ENCODE results near the gene HBEGF. TPM values are rescaled to one million over a fixed set of nuclear protein-coding genes. Genes with fewer than 3 reads are reported as not detected.

Gene HBEGF
- total and polyA plus RNA-seq, 10 of the 15 experiments (the other 5 are each of a cell fraction or from before 2014, with no cell fraction given) = 0.87 to 3.1 (median 2.1) TPM

DNA sequence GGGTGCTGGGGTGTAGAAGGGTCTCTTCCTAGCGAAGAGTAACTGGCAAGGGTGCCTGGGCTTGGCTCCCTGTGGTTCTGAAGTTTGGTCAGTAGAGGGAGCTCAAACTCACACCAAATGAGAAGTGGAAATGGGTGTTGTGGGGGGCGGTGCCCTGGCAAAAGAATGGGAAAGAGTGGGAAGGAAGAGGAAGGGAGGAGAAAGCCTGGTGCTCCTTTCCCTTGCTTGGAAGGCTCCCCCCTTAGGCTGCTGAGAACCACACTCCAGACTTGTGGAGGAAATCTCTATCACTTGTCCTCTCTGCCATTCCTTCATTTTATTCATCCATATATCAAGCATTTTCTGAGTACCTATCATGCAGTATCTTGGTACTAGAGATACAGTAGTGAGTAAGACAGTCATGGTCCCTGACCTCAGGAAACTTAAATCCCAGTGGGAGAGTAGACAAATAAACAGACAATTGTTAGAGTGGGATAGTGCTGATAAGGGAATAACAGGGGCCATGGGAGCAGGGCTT, 26.6 kb upstream of the HBEGF start (continued):
- TF ChIP-seq IKZF1 (conservative IDR thresholded peaks at IDR 0.05) (peak; percentile 47; the same call in 1 of the 2 replicates), ZNF622 (IDR thresholded peaks at IDR 0.05) (no peak), IKZF2 (IDR thresholded peaks at IDR 0.05) (peak; percentile 42; a peak in 3 of 4 replicates), RCOR1 (conservative IDR thresholded peaks at IDR 0.05; ENCODE audit: low read depth, low read length) (no peak), ZSCAN29 (IDR thresholded peaks at IDR 0.05) (no peak), HDGF (IDR thresholded peaks at IDR 0.05) (no peak), RAD51 (IDR thresholded peaks at IDR 0.05) (no peak), ZNF217 (IDR thresholded peaks at IDR 0.05) (no peak), POLR2A (IDR thresholded peaks at IDR 0.05; ENCODE audit: low read depth, low read length) (no peak), MTA3 (IDR thresholded peaks at IDR 0.05; ENCODE audit: borderline replicate concordance, low read length) (no peak), SMARCA5 (IDR thresholded peaks at IDR 0.05) (no peak), ZZZ3 (IDR thresholded peaks at IDR 0.05; ENCODE audit: control insufficient read depth, insufficient read length, low read depth) (no peak), YY1 (IDR thresholded peaks at IDR 0.05; ENCODE audit: low read depth, low read length) (0 out of 2 replicates have a peak, but pooled peaks have one; percentile 36)
- TF ChIP-seq, protein P1, sequence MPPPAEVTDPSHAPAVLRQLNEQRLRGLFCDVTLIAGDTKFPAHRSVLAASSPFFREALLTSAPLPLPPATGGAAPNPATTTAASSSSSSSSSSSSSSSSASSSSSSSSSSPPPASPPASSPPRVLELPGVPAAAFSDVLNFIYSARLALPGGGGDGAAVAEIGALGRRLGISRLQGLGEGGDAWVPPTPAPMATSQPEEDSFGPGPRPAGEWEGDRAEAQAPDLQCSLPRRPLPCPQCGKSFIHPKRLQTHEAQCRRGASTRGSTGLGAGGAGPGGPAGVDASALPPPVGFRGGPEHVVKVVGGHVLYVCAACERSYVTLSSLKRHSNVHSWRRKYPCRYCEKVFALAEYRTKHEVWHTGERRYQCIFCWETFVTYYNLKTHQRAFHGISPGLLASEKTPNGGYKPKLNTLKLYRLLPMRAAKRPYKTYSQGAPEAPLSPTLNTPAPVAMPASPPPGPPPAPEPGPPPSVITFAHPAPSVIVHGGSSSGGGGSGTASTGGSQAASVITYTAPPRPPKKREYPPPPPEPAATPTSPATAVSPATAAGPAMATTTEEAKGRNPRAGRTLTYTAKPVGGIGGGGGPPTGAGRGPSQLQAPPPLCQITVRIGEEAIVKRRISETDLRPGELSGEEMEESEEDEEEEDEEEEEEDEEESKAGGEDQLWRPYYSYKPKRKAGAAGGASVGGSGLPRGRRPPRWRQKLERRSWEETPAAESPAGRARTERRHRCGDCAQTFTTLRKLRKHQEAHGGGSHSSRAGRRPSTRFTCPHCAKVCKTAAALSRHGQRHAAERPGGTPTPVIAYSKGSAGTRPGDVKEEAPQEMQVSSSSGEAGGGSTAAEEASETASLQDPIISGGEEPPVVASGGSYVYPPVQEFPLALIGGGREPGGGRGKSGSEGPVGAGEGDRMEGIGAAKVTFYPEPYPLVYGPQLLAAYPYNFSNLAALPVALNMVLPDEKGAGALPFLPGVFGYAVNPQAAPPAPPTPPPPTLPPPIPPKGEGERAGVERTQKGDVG (CRISPR knock-in tag; IDR thresholded peaks at IDR 0.05) = no peak
- TF ChIP-seq, protein P2, sequence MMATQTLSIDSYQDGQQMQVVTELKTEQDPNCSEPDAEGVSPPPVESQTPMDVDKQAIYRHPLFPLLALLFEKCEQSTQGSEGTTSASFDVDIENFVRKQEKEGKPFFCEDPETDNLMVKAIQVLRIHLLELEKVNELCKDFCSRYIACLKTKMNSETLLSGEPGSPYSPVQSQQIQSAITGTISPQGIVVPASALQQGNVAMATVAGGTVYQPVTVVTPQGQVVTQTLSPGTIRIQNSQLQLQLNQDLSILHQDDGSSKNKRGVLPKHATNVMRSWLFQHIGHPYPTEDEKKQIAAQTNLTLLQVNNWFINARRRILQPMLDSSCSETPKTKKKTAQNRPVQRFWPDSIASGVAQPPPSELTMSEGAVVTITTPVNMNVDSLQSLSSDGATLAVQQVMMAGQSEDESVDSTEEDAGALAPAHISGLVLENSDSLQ (IDR thresholded peaks at IDR 0.05) = no peak
- TF ChIP-seq, protein P3, sequence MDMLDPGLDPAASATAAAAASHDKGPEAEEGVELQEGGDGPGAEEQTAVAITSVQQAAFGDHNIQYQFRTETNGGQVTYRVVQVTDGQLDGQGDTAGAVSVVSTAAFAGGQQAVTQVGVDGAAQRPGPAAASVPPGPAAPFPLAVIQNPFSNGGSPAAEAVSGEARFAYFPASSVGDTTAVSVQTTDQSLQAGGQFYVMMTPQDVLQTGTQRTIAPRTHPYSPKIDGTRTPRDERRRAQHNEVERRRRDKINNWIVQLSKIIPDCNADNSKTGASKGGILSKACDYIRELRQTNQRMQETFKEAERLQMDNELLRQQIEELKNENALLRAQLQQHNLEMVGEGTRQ (IDR thresholded peaks at IDR 0.05; ENCODE audit: borderline replicate concordance, low read depth, low read length) = no peak
- TF ChIP-seq, protein P4, sequence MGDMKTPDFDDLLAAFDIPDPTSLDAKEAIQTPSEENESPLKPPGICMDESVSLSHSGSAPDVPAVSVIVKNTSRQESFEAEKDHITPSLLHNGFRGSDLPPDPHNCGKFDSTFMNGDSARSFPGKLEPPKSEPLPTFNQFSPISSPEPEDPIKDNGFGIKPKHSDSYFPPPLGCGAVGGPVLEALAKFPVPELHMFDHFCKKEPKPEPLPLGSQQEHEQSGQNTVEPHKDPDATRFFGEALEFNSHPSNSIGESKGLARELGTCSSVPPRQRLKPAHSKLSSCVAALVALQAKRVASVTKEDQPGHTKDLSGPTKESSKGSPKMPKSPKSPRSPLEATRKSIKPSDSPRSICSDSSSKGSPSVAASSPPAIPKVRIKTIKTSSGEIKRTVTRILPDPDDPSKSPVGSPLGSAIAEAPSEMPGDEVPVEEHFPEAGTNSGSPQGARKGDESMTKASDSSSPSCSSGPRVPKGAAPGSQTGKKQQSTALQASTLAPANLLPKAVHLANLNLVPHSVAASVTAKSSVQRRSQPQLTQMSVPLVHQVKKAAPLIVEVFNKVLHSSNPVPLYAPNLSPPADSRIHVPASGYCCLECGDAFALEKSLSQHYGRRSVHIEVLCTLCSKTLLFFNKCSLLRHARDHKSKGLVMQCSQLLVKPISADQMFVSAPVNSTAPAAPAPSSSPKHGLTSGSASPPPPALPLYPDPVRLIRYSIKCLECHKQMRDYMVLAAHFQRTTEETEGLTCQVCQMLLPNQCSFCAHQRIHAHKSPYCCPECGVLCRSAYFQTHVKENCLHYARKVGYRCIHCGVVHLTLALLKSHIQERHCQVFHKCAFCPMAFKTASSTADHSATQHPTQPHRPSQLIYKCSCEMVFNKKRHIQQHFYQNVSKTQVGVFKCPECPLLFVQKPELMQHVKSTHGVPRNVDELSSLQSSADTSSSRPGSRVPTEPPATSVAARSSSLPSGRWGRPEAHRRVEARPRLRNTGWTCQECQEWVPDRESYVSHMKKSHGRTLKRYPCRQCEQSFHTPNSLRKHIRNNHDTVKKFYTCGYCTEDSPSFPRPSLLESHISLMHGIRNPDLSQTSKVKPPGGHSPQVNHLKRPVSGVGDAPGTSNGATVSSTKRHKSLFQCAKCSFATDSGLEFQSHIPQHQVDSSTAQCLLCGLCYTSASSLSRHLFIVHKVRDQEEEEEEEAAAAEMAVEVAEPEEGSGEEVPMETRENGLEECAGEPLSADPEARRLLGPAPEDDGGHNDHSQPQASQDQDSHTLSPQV (IDR thresholded peaks at IDR 0.05) = no peak
- TF ChIP-seq, protein P5, sequence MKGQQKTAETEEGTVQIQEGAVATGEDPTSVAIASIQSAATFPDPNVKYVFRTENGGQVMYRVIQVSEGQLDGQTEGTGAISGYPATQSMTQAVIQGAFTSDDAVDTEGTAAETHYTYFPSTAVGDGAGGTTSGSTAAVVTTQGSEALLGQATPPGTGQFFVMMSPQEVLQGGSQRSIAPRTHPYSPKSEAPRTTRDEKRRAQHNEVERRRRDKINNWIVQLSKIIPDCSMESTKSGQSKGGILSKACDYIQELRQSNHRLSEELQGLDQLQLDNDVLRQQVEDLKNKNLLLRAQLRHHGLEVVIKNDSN (IDR thresholded peaks at IDR 0.05; ENCODE audit: borderline replicate concordance, extremely low read length, insufficient read depth, low read depth, low read length) = no peak
- TF ChIP-seq, protein P6, sequence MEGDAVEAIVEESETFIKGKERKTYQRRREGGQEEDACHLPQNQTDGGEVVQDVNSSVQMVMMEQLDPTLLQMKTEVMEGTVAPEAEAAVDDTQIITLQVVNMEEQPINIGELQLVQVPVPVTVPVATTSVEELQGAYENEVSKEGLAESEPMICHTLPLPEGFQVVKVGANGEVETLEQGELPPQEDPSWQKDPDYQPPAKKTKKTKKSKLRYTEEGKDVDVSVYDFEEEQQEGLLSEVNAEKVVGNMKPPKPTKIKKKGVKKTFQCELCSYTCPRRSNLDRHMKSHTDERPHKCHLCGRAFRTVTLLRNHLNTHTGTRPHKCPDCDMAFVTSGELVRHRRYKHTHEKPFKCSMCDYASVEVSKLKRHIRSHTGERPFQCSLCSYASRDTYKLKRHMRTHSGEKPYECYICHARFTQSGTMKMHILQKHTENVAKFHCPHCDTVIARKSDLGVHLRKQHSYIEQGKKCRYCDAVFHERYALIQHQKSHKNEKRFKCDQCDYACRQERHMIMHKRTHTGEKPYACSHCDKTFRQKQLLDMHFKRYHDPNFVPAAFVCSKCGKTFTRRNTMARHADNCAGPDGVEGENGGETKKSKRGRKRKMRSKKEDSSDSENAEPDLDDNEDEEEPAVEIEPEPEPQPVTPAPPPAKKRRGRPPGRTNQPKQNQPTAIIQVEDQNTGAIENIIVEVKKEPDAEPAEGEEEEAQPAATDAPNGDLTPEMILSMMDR (IDR thresholded peaks at IDR 0.05 in 2 of 3, conservative IDR thresholded peaks at IDR 0.05 in 1 of 3; ENCODE audit: control insufficient read depth in 2 of 3, extremely low read depth in 1 of 3, insufficient read depth in 1 of 3, low read depth in 3 of 3, low read length in 3 of 3) = peak; percentile 81 to 88 (median 83)

Data from GM12878 (cell line).